Measurements from ENCODE around the gene SLC51B. TPM values are rescaled to one million over a fixed set of nuclear protein-coding genes. Genes with fewer than 3 reads are reported as not detected.
A peak's percentile ranks its signal among the peaks of the same experiment; 100 is the strongest.
"Not testable (repeated sequence)": the region's sequence is repeated elsewhere in the genome, so short reads cannot be mapped to it uniquely, and the experiment has no call there.

SLC51B gene
- total RNA-seq, 1 donor from 2014 or later = not detected

- DNase-seq (ENCODE audit: low read depth) (no peak), FAIRE-seq (no peak)
- H3K36me3 ChIP-seq (ENCODE audit: control insufficient read depth, insufficient read depth, low read length) = no peaks in the 10 kb centered on the region
- no peak overlapping the region for H3K4me3 ChIP-seq (ENCODE audit: low read depth, low read length)
- TF ChIP-seq CTCF (IDR thresholded peaks at IDR 0.05; ENCODE audit: insufficient read depth, low read length, severe bottlenecking) = no peak
- H3K27me3 ChIP-seq (ENCODE audit: control insufficient read depth, insufficient read depth, low read length) = no peaks in the 10 kb centered on the region
These were observed 2.3 kb upstream of the SLC51B start for GRCh38 chr15:65042776-65043327.

- FAIRE-seq; H3K27me3 ChIP-seq (ENCODE audit: control insufficient read depth, insufficient read depth, low read length); H3K36me3 ChIP-seq (ENCODE audit: control insufficient read depth, insufficient read depth, low read length); H3K4me3 ChIP-seq (ENCODE audit: low read depth, low read length): not testable (repeated sequence)
- DNase-seq (ENCODE audit: low read depth) = peak; percentile 96
These were observed 969 bp upstream of the SLC51B start for GRCh38 chr15:65044218-65044617.

- no peak for TF ChIP-seq CTCF (IDR thresholded peaks at IDR 0.05; ENCODE audit: insufficient read depth, low read length, severe bottlenecking)
- H3K4me3 ChIP-seq (ENCODE audit: low read depth, low read length) = no peak overlapping the region
- FAIRE-seq (no peak), DNase-seq (ENCODE audit: low read depth) (no peak)
- no peaks in the 10 kb centered on the region for H3K36me3 ChIP-seq (ENCODE audit: control insufficient read depth, insufficient read depth, low read length)
- H3K27me3 ChIP-seq (ENCODE audit: control insufficient read depth, insufficient read depth, low read length) = no peaks in the 10 kb centered on the region
These were observed 3.1 kb downstream of the SLC51B start for GRCh38 chr15:65048241-65048640.

GRCh38 chr15:65049418-65049840 is 4.2 kb downstream of the SLC51B start:
- peak overlapping the region; percentile 33 for H3K4me3 ChIP-seq (ENCODE audit: low read depth, low read length)
- no peak for FAIRE-seq

GRCh38 chr15:65050270-65050669 is 5.1 kb downstream of the SLC51B start:
- DNase-seq (ENCODE audit: low read depth) = no peak
- no peak for FAIRE-seq
- Histone ChIP-seq H3K4me3 (ENCODE audit: low read depth, low read length) (no peak overlapping the region), H3K36me3 (ENCODE audit: control insufficient read depth, insufficient read depth, low read length) (no peaks in the 10 kb centered on the region), H3K27me3 (ENCODE audit: control insufficient read depth, insufficient read depth, low read length) (no peaks in the 10 kb centered on the region)
- no peak for TF ChIP-seq CTCF (IDR thresholded peaks at IDR 0.05; ENCODE audit: insufficient read depth, low read length, severe bottlenecking)

More at GRCh38 chr15:65049418-65049840, 4.2 kb downstream of the SLC51B start:
- DNase-seq (ENCODE audit: low read depth) = peak; percentile 91
- Histone ChIP-seq H3K36me3 (ENCODE audit: control insufficient read depth, insufficient read depth, low read length) (no peaks in the 10 kb centered on the region), H3K27me3 (ENCODE audit: control insufficient read depth, insufficient read depth, low read length) (no peaks in the 10 kb centered on the region)
- TF ChIP-seq CTCF (IDR thresholded peaks at IDR 0.05; ENCODE audit: insufficient read depth, low read length, severe bottlenecking) = no peak

GRCh38 chr15:65051266-65051665 is 6.1 kb downstream of the SLC51B start:
- FAIRE-seq (no peak), DNase-seq (ENCODE audit: low read depth) (no peak)
- Histone ChIP-seq H3K36me3 (ENCODE audit: control insufficient read depth, insufficient read depth, low read length) (no peaks in the 10 kb centered on the region), H3K27me3 (ENCODE audit: control insufficient read depth, insufficient read depth, low read length) (no peaks in the 10 kb centered on the region), H3K4me3 (ENCODE audit: low read depth, low read length) (no peak overlapping the region)
- TF ChIP-seq CTCF (IDR thresholded peaks at IDR 0.05; ENCODE audit: insufficient read depth, low read length, severe bottlenecking) = no peak
